ENCODE data around the gene DCLK2. TPM values are rescaled to one million over a fixed set of nuclear protein-coding genes. Genes with fewer than 3 reads are reported as not detected.

The DCLK2 gene
- total and polyA plus RNA-seq, 2 donors (not counting 1 experiment from before 2014, with no cell fraction given) = 0.91 to 3.3 TPM

GRCh38 chr4:150065740-150066139 is 12.5 kb upstream of the DCLK2 start:
- no peak for ATAC-seq (ENCODE audit: low read depth)
- no peak for TF ChIP-seq CTCF (IDR thresholded peaks at IDR 0.05)
- no peak for TF ChIP-seq EZH2 (IDR thresholded peaks at IDR 0.05; ENCODE audit: borderline replicate concordance, insufficient read depth, low read depth, low read length, poor library complexity, severe bottlenecking)

GRCh38 chr4:150067859-150068258 is 10.4 kb upstream of the DCLK2 start:
- ChIA-PET POLR2A (no interaction called here), CTCF (no interaction called here)
- Histone ChIP-seq H2AFZ (ENCODE audit: insufficient read depth, low read depth, low read length, poor library complexity, severe bottlenecking) (no peak overlapping the region), H4K20me1 (ENCODE audit: control insufficient read depth, insufficient read depth, low read length, poor library complexity, severe bottlenecking) (no peaks in the 10 kb centered on the region), H3K27ac (ENCODE audit: low read length in 2 of 2) (no peak overlapping the region), H3K9me3 (ENCODE audit: control extremely low read depth in 1 of 3, control insufficient read depth in 2 of 3, insufficient read depth in 1 of 3, low read length in 2 of 3) (peaks cover 0 to 4% (median 0%) of the 10 kb centered on the region in 3 donors), H3K4me3 (ENCODE audit: control extremely low read depth in 1 of 5, extremely low read depth in 1 of 5, insufficient read depth in 1 of 5, low read depth in 2 of 5, low read length in 4 of 5) (no peak overlapping the region), H3K9ac (ENCODE audit: low read length) (no peak overlapping the region), H3K36me3 (replicated peaks in 1 of 2; ENCODE audit: control extremely low read depth in 1 of 2, control insufficient read depth in 1 of 2, extremely low read depth in 1 of 2, insufficient read depth in 2 of 2, low read length in 1 of 2) (no peaks in the 10 kb centered on the region), H3K27me3 (replicated peaks in 1 of 4; ENCODE audit: control extremely low read depth in 1 of 4, control insufficient read depth in 3 of 4, insufficient read depth in 4 of 4, low read length in 3 of 4) (no peaks in the 10 kb centered on the region), H3K4me1 (ENCODE audit: control insufficient read depth in 2 of 2, insufficient read depth in 2 of 2, low read length in 2 of 2) (no peaks in the 10 kb centered on the region), H3K4me2 (replicated peaks; ENCODE audit: low read depth, low read length, poor library complexity, severe bottlenecking) (no peak overlapping the region), H3K79me2 (ENCODE audit: control insufficient read depth, insufficient read depth, low read length) (no peaks in the 10 kb centered on the region)
- Mint-ChIP-seq H3K4me3 (no peak overlapping the region), H3K4me1 (no peaks in the 10 kb centered on the region), H3K27ac (no peak overlapping the region), H3K27me3 (peaks cover 31% of the 10 kb centered on the region), H3K9me3 (ENCODE audit: insufficient read depth) (no peaks in the 10 kb centered on the region)
- no peak for ATAC-seq (ENCODE audit: low read depth)
- no peak for TF ChIP-seq EZH2 (IDR thresholded peaks at IDR 0.05; ENCODE audit: borderline replicate concordance, insufficient read depth, low read depth, low read length, poor library complexity, severe bottlenecking)
- 75% methylated on average over 2 of the region's 3 CpGs for WGBS (ENCODE audit: insufficient coverage)
- intact Hi-C loops (cut with micrococcal nuclease) = no loop called here
- no peak for DNase-seq

More at GRCh38 chr4:150065740-150066139, 12.5 kb upstream of the DCLK2 start:
- POLR2A ChIA-PET = no interaction called here
- H2AFZ ChIP-seq (ENCODE audit: insufficient read depth, low read depth, low read length, poor library complexity, severe bottlenecking) = no peak overlapping the region
- H3K9me3 ChIP-seq (ENCODE audit: control extremely low read depth in 1 of 3, control insufficient read depth in 2 of 3, insufficient read depth in 1 of 3, low read length in 2 of 3) = peaks cover 0 to 4% (median 0%) of the 10 kb centered on the region in 3 donors
- intact Hi-C loops (cut with micrococcal nuclease) = no loop called here
- no peaks in the 10 kb centered on the region for H3K79me2 ChIP-seq (ENCODE audit: control insufficient read depth, insufficient read depth, low read length)
- WGBS (ENCODE audit: insufficient coverage) = 100% methylated on average over 2 of the region's 6 CpGs
- no peak overlapping the region for H3K27ac ChIP-seq (ENCODE audit: low read length in 2 of 2)
- H3K4me3 ChIP-seq (ENCODE audit: control extremely low read depth in 1 of 5, extremely low read depth in 1 of 5, insufficient read depth in 1 of 5, low read depth in 2 of 5, low read length in 4 of 5) = no peak overlapping the region
- no peaks in the 10 kb centered on the region for H3K4me1 ChIP-seq (ENCODE audit: control insufficient read depth in 2 of 2, insufficient read depth in 2 of 2, low read length in 2 of 2)
- no peaks in the 10 kb centered on the region for H4K20me1 ChIP-seq (ENCODE audit: control insufficient read depth, insufficient read depth, low read length, poor library complexity, severe bottlenecking)
- no peak overlapping the region for H3K9ac ChIP-seq (ENCODE audit: low read length)
- H3K4me1 Mint-ChIP-seq = no peaks in the 10 kb centered on the region
- H3K4me2 ChIP-seq (replicated peaks; ENCODE audit: low read depth, low read length, poor library complexity, severe bottlenecking) = no peak overlapping the region
- H3K4me3 Mint-ChIP-seq = no peak overlapping the region
- CTCF ChIA-PET = no interaction called here
- no peaks in the 10 kb centered on the region for H3K9me3 Mint-ChIP-seq (ENCODE audit: insufficient read depth)
- peaks cover 37% of the 10 kb centered on the region for H3K27me3 Mint-ChIP-seq
- H3K27me3 ChIP-seq (replicated peaks in 1 of 4; ENCODE audit: control extremely low read depth in 1 of 4, control insufficient read depth in 3 of 4, insufficient read depth in 4 of 4, low read length in 3 of 4) = no peaks in the 10 kb centered on the region
- DNase-seq = no peak
- no peaks in the 10 kb centered on the region for H3K36me3 ChIP-seq (replicated peaks in 1 of 2; ENCODE audit: control extremely low read depth in 1 of 2, control insufficient read depth in 1 of 2, extremely low read depth in 1 of 2, insufficient read depth in 2 of 2, low read length in 1 of 2)
- no peak overlapping the region for H3K27ac Mint-ChIP-seq
